Ovary (tissue), 3 donors: ENCODE data around the gene PTPRB.

Experiments used
- POLR2A ChIP-seq: fragments of 450-650 bp; IDR thresholded peaks from one replicate; pipeline ENCODE4 v1.6.1; 2017; ENCODE audit warnings: antibody characterized with exemption, mild to moderate bottlenecking, moderate library complexity
- TF ChIP-seq, protein P1 (sequence below), 3 donors: fragments of 450-650 bp in 2 of 3; fragments of 200-600 bp in 1 of 3; IDR thresholded peaks; one replicate each; pipeline versions ENCODE4 v1.5.1 to v1.8.0; 2016 to 2022; ENCODE audit warnings: antibody characterized with exemption in 3 of 3, mild to moderate bottlenecking in 1 of 3
- donor health status: DM: no; HTN: no; CAD: no.

DNA sequence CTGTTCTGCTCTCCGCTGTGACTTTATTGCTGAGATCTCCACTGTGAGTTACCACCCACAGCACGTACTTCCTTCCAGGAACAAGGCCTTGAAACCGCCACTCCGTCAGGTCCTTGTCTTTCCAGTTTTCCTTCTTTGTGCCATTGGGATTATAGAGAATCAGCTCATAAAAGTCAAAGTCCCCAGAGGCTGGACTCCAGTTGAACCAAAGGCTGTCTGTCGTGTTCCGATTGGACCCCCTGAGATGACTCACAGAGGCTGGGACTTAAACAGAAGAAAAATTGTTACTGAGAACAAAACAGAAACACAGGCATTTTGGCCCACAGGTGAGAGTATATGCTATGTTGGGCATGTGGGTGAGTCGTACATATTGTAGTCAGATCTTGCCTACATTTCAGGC lies 76.6 kb downstream of the PTPRB start:
- TF ChIP-seq, protein P1, sequence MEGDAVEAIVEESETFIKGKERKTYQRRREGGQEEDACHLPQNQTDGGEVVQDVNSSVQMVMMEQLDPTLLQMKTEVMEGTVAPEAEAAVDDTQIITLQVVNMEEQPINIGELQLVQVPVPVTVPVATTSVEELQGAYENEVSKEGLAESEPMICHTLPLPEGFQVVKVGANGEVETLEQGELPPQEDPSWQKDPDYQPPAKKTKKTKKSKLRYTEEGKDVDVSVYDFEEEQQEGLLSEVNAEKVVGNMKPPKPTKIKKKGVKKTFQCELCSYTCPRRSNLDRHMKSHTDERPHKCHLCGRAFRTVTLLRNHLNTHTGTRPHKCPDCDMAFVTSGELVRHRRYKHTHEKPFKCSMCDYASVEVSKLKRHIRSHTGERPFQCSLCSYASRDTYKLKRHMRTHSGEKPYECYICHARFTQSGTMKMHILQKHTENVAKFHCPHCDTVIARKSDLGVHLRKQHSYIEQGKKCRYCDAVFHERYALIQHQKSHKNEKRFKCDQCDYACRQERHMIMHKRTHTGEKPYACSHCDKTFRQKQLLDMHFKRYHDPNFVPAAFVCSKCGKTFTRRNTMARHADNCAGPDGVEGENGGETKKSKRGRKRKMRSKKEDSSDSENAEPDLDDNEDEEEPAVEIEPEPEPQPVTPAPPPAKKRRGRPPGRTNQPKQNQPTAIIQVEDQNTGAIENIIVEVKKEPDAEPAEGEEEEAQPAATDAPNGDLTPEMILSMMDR (IDR thresholded peaks at IDR 0.05) = no peak
- TF ChIP-seq POLR2A = no peak
